ENCODE results near the gene SDR9C7. TPM values are rescaled to one million over a fixed set of nuclear protein-coding genes. Genes with fewer than 3 reads are reported as not detected.
"Not testable (repeated sequence)": the region's sequence is repeated elsewhere in the genome, so short reads cannot be mapped to it uniquely, and the experiment has no call there.

SDR9C7 gene
- total RNA-seq = 10 to 100 TPM in 3 of 4 donors, 1 to 10 TPM in 1; 6.2 to 75.6 (median 51.1) TPM

DNA sequence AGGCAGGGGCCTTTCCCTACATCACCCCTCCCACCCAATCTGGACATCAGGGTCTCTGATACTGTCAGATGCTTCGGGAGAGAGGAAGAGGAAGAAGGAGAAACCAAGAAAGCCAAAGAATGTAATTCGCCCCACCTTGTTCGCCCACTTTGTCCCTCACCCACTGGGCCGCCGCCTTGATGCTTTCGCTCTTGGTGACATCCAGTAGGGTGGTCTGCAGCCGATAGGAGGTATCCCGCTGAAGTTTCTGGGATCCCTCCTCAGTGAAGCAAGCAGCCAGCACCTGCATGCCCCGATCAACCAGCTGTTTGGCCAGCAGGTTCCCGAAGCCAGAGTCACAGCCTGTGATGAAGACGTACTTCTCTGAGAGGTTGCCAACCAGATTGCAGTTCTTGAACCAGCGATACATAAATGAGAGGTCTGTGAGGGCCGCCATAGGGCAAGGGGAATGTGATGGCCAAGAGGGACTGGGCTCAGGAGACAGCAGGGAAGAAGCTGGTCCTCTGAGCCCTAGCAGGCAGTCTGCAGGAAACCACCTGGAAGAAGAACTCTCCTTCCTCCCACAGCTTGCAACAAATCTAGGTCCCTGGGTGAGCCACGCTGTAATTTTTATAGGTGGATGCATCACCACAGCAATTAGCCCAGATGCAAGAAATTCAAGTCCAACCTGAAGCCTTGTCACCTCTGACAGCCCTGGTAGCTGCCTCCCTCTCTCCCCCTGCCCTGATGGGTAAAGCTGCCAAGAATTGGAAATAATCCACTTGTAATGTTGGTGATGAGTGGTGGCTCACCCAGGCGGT lies at the start of gene SDR9C7:
TSS of gene SDR9C7 (minus strand) at position 583 of the 800 bp plus-strand sequence. CDS start at position 436, 147 bp downstream.
- Histone ChIP-seq H3K36me3 (no peaks in the 10 kb centered on the region), H3K4me3 (no peak within 1 kb of the TSS), H3K27me3 (no peaks in the 10 kb centered on the region), H3K27ac (peak within 1 kb of the TSS; percentile 65), H3K9me3 (no peaks in the 10 kb centered on the region), H3K4me1 (peaks cover 30% of the 10 kb centered on the region)
- TF ChIP-seq POLR2AphosphoS5 (IDR thresholded peaks at IDR 0.05) (no peak), EP300 (IDR thresholded peaks at IDR 0.05) (no peak), POLR2A (IDR thresholded peaks at IDR 0.05) (no peak)
- TF ChIP-seq, protein P1, sequence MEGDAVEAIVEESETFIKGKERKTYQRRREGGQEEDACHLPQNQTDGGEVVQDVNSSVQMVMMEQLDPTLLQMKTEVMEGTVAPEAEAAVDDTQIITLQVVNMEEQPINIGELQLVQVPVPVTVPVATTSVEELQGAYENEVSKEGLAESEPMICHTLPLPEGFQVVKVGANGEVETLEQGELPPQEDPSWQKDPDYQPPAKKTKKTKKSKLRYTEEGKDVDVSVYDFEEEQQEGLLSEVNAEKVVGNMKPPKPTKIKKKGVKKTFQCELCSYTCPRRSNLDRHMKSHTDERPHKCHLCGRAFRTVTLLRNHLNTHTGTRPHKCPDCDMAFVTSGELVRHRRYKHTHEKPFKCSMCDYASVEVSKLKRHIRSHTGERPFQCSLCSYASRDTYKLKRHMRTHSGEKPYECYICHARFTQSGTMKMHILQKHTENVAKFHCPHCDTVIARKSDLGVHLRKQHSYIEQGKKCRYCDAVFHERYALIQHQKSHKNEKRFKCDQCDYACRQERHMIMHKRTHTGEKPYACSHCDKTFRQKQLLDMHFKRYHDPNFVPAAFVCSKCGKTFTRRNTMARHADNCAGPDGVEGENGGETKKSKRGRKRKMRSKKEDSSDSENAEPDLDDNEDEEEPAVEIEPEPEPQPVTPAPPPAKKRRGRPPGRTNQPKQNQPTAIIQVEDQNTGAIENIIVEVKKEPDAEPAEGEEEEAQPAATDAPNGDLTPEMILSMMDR (IDR thresholded peaks at IDR 0.05) = no peak
- 88% methylated on average over 11 of the region's 15 CpGs for WGBS
- DNase-seq (ENCODE audit: low spot score in 2 of 2) = peak in 1 of 2 donors; percentile 71

DNA sequence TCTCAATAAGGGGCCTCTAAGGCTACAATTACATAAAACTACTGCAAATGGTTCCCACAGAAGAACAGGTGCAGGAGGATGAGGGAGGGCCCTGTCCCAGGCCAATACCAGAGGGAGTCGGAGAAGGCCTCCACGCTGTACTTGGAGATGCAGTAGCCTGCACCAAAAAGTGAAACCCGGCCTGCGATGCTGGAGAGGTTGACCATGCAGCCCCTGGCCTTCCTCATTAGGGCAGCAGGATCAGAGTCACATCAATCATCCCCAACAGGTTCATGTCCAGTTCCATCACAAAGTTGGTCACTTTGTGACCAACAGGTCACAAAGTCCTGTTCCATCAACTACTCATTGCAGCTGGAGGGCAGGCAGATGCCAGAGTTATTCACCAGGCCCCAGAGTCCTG lies 49.2 kb upstream of the SDR9C7 start:
- Histone ChIP-seq H3K9me3 (no peaks in the 10 kb centered on the region), H3K27me3 (no peaks in the 10 kb centered on the region), H3K4me3 (no peak overlapping the region), H3K27ac (no peak overlapping the region), H3K36me3 (no peaks in the 10 kb centered on the region), H3K4me1 (peaks cover 25% of the 10 kb centered on the region)
- DNase-seq (ENCODE audit: low spot score in 2 of 2) = no peak
- WGBS = 87% methylated on average over 4 of the region's 4 CpGs
- TF ChIP-seq POLR2AphosphoS5 (IDR thresholded peaks at IDR 0.05) (no peak), POLR2A (IDR thresholded peaks at IDR 0.05) (no peak), EP300 (IDR thresholded peaks at IDR 0.05) (no peak)
- TF ChIP-seq, protein P1 (IDR thresholded peaks at IDR 0.05) = no peak

DNA sequence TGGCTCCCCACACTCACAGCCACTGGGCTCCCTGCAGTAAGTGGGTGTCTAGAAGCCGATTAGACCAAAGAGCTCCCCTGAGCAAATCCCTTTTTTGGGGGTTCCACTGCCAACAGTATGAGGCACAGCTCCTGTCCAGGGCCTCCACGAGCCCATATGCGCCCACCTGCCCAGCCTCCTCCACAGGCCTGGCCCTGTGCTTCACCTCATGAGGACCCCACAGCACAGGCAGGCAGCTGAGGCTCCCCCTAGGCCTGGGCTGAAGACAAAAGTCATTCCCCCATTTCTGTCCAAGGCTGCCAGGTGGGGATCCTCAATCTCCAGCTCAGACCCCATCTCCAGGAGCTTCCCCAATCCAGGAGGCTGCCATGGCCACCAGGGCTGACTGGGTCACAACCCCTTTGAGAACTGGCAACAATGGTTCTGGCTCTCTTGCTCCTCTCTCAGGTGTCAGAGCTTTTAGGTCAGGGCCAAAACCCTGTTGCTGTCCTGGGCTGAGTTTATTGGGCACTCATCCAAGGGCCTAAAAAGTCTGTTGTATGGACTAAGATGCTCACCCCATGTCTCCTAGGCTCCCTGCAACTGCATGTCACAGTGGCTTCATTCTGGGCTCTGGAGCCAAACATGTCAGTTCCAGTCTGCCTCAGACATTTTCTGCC lies 48.5 kb upstream of the SDR9C7 start:
- not testable (repeated sequence) for H3K36me3 ChIP-seq; H3K9me3 ChIP-seq; H3K4me3 ChIP-seq; H3K27ac ChIP-seq; DNase-seq (ENCODE audit: low spot score in 2 of 2); H3K27me3 ChIP-seq
- peaks cover 21% of the 10 kb centered on the region for H3K4me1 ChIP-seq
- WGBS = no CpG with 5 or more reads among the region's 3 CpGs

DNA sequence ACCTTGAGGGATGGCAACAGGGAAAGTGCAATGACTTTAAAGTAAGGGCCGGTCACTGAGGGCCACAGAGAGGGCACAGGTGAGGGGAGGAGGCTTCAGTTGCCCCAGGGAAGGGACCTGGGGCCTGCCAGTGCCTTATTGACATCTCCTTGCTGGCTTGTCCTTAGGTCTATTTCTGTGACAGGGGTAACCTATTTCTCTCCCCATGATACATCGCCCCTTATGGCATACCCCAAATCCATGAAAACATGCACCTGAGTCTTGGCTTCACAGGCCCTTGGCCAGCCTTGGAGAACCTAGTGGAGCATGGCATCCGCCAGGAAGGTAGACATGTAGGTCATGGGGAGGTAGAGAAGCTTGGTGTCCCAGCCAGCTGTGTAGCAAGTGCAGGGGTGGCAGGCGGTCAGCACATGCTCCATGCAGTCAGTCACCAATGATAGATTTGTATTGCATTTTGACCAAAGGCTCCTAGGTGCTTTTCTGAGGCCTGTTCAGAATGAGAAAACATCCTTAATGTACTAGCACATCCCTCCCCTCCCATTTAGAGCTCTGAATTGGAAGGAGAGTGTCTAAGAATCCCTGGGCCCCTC lies 46.8 kb upstream of the SDR9C7 start:
- no peak for TF ChIP-seq EP300 (IDR thresholded peaks at IDR 0.05)
- no peak for TF ChIP-seq POLR2A (IDR thresholded peaks at IDR 0.05)
- TF ChIP-seq POLR2AphosphoS5 (IDR thresholded peaks at IDR 0.05) = no peak
- TF ChIP-seq, protein P1 (IDR thresholded peaks at IDR 0.05) = no peak

DNA sequence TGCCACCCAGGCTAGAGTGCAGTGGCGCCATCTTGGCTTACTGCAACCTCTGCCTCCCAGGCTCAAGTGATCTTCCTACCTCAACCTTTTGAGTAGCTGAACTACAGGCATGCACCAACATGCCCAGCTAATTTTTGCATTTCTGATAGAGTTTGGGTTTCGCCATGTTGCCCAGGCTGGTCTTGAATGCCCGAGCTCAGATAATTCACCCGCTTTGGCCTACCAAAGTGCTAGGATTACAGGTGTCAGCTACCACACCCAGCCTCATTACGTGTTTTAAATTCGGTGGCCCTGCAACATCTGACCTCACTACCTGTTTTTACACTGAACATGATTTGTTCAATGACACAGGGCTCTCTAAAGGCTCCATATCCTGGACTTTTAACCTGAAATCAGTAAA lies 46.1 kb upstream of the SDR9C7 start:
- WGBS = 65% methylated on average over 6 of the region's 6 CpGs
- DNase-seq (ENCODE audit: low spot score in 2 of 2) = no peak
- no peak for TF ChIP-seq EP300 (IDR thresholded peaks at IDR 0.05)
- TF ChIP-seq, protein P1 (IDR thresholded peaks at IDR 0.05) = no peak
- TF ChIP-seq POLR2AphosphoS5 (IDR thresholded peaks at IDR 0.05) = no peak
- no peak for TF ChIP-seq POLR2A (IDR thresholded peaks at IDR 0.05)
- H3K27ac ChIP-seq = no peak overlapping the region
- H3K36me3 ChIP-seq = no peaks in the 10 kb centered on the region
- H3K4me3 ChIP-seq = no peak overlapping the region
- no peaks in the 10 kb centered on the region for H3K9me3 ChIP-seq
- H3K4me1 ChIP-seq = no peaks in the 10 kb centered on the region
- H3K27me3 ChIP-seq = no peaks in the 10 kb centered on the region

More for the DNA sequence above, 46.8 kb upstream of the SDR9C7 start:
- H3K4me1 ChIP-seq = peaks cover 4% of the 10 kb centered on the region
- H3K9me3 ChIP-seq = no peaks in the 10 kb centered on the region
- no peak for DNase-seq (ENCODE audit: low spot score in 2 of 2)
- WGBS = 96% methylated on average over 4 of the region's 4 CpGs
- H3K4me3 ChIP-seq = no peak overlapping the region
- H3K27ac ChIP-seq = no peak overlapping the region
- no peaks in the 10 kb centered on the region for H3K36me3 ChIP-seq
- H3K27me3 ChIP-seq = no peaks in the 10 kb centered on the region
